ENCODE data around the gene CLPTM1L. TPM values are rescaled to one million over a fixed set of nuclear protein-coding genes. Genes with fewer than 3 reads are reported as not detected.
"Not testable (repeated sequence)": the region's sequence is repeated elsewhere in the genome, so short reads cannot be mapped to it uniquely, and the experiment has no call there.

CLPTM1L gene
- total and polyA plus RNA-seq, 2 donors, result 60.7 to 142 TPM

GRCh38 chr5:1348986-1349245 is 4.0 kb upstream of the CLPTM1L start:
- Histone ChIP-seq H3K27me3 (ENCODE audit: control insufficient read depth in 2 of 2, insufficient read depth in 1 of 2, low read length in 1 of 2) (peaks cover 0 to 3% of the 10 kb centered on the region in 2 donors), H3K4me3 (ENCODE audit: low read length in 2 of 2) (no peak overlapping the region), H3K4me1 (ENCODE audit: control insufficient read depth in 2 of 2, insufficient read depth in 2 of 2, low read length in 2 of 2) (peaks cover 8 to 37% of the 10 kb centered on the region in 2 donors), H3K36me3 (ENCODE audit: control insufficient read depth in 2 of 2, insufficient read depth in 2 of 2, low read length in 1 of 2) (no peaks in the 10 kb centered on the region), H3K9me3 (ENCODE audit: control insufficient read depth in 2 of 2, insufficient read depth in 1 of 2, low read length in 1 of 2) (peaks cover 0 to 9% of the 10 kb centered on the region in 2 donors), H3K27ac (ENCODE audit: low read depth in 1 of 2, low read length in 1 of 2) (no peak overlapping the region)
- 92% methylated on average over 1 of the region's 1 CpG for WGBS
- DNase-seq (ENCODE audit: low read depth in 6 of 9, low spot score in 9 of 9), result no peak

GRCh38 chr5:1347571-1347970 is 2.7 kb upstream of the CLPTM1L start:
- Histone ChIP-seq H3K27ac (ENCODE audit: low read depth in 1 of 2, low read length in 1 of 2) (no peak overlapping the region), H3K36me3 (ENCODE audit: control insufficient read depth in 2 of 2, insufficient read depth in 2 of 2, low read length in 1 of 2) (peaks cover 10% of the 10 kb centered on the region in 2 donors), H3K9me3 (ENCODE audit: control insufficient read depth in 2 of 2, insufficient read depth in 1 of 2, low read length in 1 of 2) (peaks cover 0 to 4% of the 10 kb centered on the region in 2 donors), H3K4me3 (ENCODE audit: low read length in 2 of 2) (no peak overlapping the region), H3K27me3 (ENCODE audit: control insufficient read depth in 2 of 2, insufficient read depth in 1 of 2, low read length in 1 of 2) (no peaks in the 10 kb centered on the region), H3K4me1 (ENCODE audit: control insufficient read depth in 2 of 2, insufficient read depth in 2 of 2, low read length in 2 of 2) (peaks cover 15 to 42% of the 10 kb centered on the region in 2 donors)
- 49% methylated on average over 10 of the region's 10 CpGs for WGBS
- DNase-seq (ENCODE audit: low read depth in 6 of 9, low spot score in 9 of 9), result no peak

- peaks cover 17 to 42% of the 10 kb centered on the region in 2 donors for H3K4me1 ChIP-seq (ENCODE audit: control insufficient read depth in 2 of 2, insufficient read depth in 2 of 2, low read length in 2 of 2)
- DNase-seq (ENCODE audit: low read depth in 6 of 9, low spot score in 9 of 9), result no peak
- WGBS, result 95% methylated on average over 21 of the region's 21 CpGs
- H3K4me3 ChIP-seq (ENCODE audit: low read length in 2 of 2), result no peak overlapping the region
- no peaks in the 10 kb centered on the region for H3K9me3 ChIP-seq (ENCODE audit: control insufficient read depth in 2 of 2, insufficient read depth in 1 of 2, low read length in 1 of 2)
- H3K27me3 ChIP-seq (ENCODE audit: control insufficient read depth in 2 of 2, insufficient read depth in 1 of 2, low read length in 1 of 2), result no peaks in the 10 kb centered on the region
- peaks cover 18% of the 10 kb centered on the region in 2 donors for H3K36me3 ChIP-seq (ENCODE audit: control insufficient read depth in 2 of 2, insufficient read depth in 2 of 2, low read length in 1 of 2)
- no peak overlapping the region for H3K27ac ChIP-seq (ENCODE audit: low read depth in 1 of 2, low read length in 1 of 2)
Measured at GRCh38 chr5:1346627-1347440, 1.9 kb upstream of the CLPTM1L start.

GRCh38 chr5:1345876-1346626 is 1.2 kb upstream of the CLPTM1L start:
- H3K27me3 ChIP-seq (ENCODE audit: control insufficient read depth in 2 of 2, insufficient read depth in 1 of 2, low read length in 1 of 2), result no peaks in the 10 kb centered on the region
- H3K36me3 ChIP-seq (ENCODE audit: control insufficient read depth in 2 of 2, insufficient read depth in 2 of 2, low read length in 1 of 2), result peaks cover 25 to 26% of the 10 kb centered on the region in 2 donors
- peaks cover 17 to 42% of the 10 kb centered on the region in 2 donors for H3K4me1 ChIP-seq (ENCODE audit: control insufficient read depth in 2 of 2, insufficient read depth in 2 of 2, low read length in 2 of 2)
- H3K4me3 ChIP-seq (ENCODE audit: low read length in 2 of 2), result peak overlapping the region; percentile 81 to 99
- 88% methylated on average over 27 of the region's 27 CpGs for WGBS
- no peak overlapping the region for H3K27ac ChIP-seq (ENCODE audit: low read depth in 1 of 2, low read length in 1 of 2)
- no peak for DNase-seq (ENCODE audit: low read depth in 6 of 9, low spot score in 9 of 9)
- no peaks in the 10 kb centered on the region for H3K9me3 ChIP-seq (ENCODE audit: control insufficient read depth in 2 of 2, insufficient read depth in 1 of 2, low read length in 1 of 2)

- Histone ChIP-seq H3K4me1 (ENCODE audit: control insufficient read depth in 2 of 2, insufficient read depth in 2 of 2, low read length in 2 of 2) (peaks cover 17 to 40% of the 10 kb centered on the region in 2 donors), H3K27me3 (ENCODE audit: control insufficient read depth in 2 of 2, insufficient read depth in 1 of 2, low read length in 1 of 2) (no peaks in the 10 kb centered on the region), H3K36me3 (ENCODE audit: control insufficient read depth in 2 of 2, insufficient read depth in 2 of 2, low read length in 1 of 2) (peaks cover 42 to 43% of the 10 kb centered on the region in 2 donors), H3K27ac (ENCODE audit: low read depth in 1 of 2, low read length in 1 of 2) (peak overlapping the region; percentile 19 to 42), H3K4me3 (ENCODE audit: low read length in 2 of 2) (peak overlapping the region; percentile 76 to 99), H3K9me3 (ENCODE audit: control insufficient read depth in 2 of 2, insufficient read depth in 1 of 2, low read length in 1 of 2) (no peaks in the 10 kb centered on the region)
- DNase-seq (ENCODE audit: low read depth in 6 of 9, low spot score in 9 of 9), result peak in 1 of 9 donors; percentile 29
- WGBS, result 10% methylated on average over 61 of the region's 61 CpGs
Measured at GRCh38 chr5:1343931-1344901, 683 bp downstream of the CLPTM1L start.

GRCh38 chr5:1343315-1343751 is 1.6 kb downstream of the CLPTM1L start:
- peaks cover 17 to 33% of the 10 kb centered on the region in 2 donors for H3K4me1 ChIP-seq (ENCODE audit: control insufficient read depth in 2 of 2, insufficient read depth in 2 of 2, low read length in 2 of 2)

GRCh38 chr5:1342711-1343110 is 2.2 kb downstream of the CLPTM1L start:
- H3K27me3 ChIP-seq (ENCODE audit: control insufficient read depth in 2 of 2, insufficient read depth in 1 of 2, low read length in 1 of 2); H3K9me3 ChIP-seq (ENCODE audit: control insufficient read depth in 2 of 2, insufficient read depth in 1 of 2, low read length in 1 of 2); DNase-seq (ENCODE audit: low read depth in 6 of 9, low spot score in 9 of 9); H3K4me3 ChIP-seq (ENCODE audit: low read length in 2 of 2); H3K27ac ChIP-seq (ENCODE audit: low read depth in 1 of 2, low read length in 1 of 2): not testable (repeated sequence)
- H3K4me1 ChIP-seq (ENCODE audit: control insufficient read depth in 2 of 2, insufficient read depth in 2 of 2, low read length in 2 of 2), result peaks cover 17 to 38% of the 10 kb centered on the region in 2 donors
- WGBS, result 97% methylated on average over 14 of the region's 14 CpGs
- peaks cover 57 to 58% of the 10 kb centered on the region in 2 donors for H3K36me3 ChIP-seq (ENCODE audit: control insufficient read depth in 2 of 2, insufficient read depth in 2 of 2, low read length in 1 of 2)

More at GRCh38 chr5:1343315-1343751, 1.6 kb downstream of the CLPTM1L start:
- WGBS, result 89% methylated on average over 9 of the region's 9 CpGs
- Histone ChIP-seq H3K36me3 (ENCODE audit: control insufficient read depth in 2 of 2, insufficient read depth in 2 of 2, low read length in 1 of 2) (peaks cover 51% of the 10 kb centered on the region in 2 donors), H3K4me3 (ENCODE audit: low read length in 2 of 2) (peak overlapping the region; percentile 76 to 99), H3K9me3 (ENCODE audit: control insufficient read depth in 2 of 2, insufficient read depth in 1 of 2, low read length in 1 of 2) (peaks cover 0 to under 1% of the 10 kb centered on the region in 2 donors), H3K27me3 (ENCODE audit: control insufficient read depth in 2 of 2, insufficient read depth in 1 of 2, low read length in 1 of 2) (no peaks in the 10 kb centered on the region), H3K27ac (ENCODE audit: low read depth in 1 of 2, low read length in 1 of 2) (no peak overlapping the region)
- DNase-seq (ENCODE audit: low read depth in 6 of 9, low spot score in 9 of 9), result no peak

- Histone ChIP-seq H3K4me1 (ENCODE audit: control insufficient read depth in 2 of 2, insufficient read depth in 2 of 2, low read length in 2 of 2) (peaks cover 22 to 38% of the 10 kb centered on the region in 2 donors), H3K27me3 (ENCODE audit: control insufficient read depth in 2 of 2, insufficient read depth in 1 of 2, low read length in 1 of 2) (no peaks in the 10 kb centered on the region), H3K36me3 (ENCODE audit: control insufficient read depth in 2 of 2, insufficient read depth in 2 of 2, low read length in 1 of 2) (peaks cover 61 to 62% of the 10 kb centered on the region in 2 donors), H3K27ac (ENCODE audit: low read depth in 1 of 2, low read length in 1 of 2) (no peak overlapping the region), H3K4me3 (ENCODE audit: low read length in 2 of 2) (no peak overlapping the region), H3K9me3 (ENCODE audit: control insufficient read depth in 2 of 2, insufficient read depth in 1 of 2, low read length in 1 of 2) (peaks cover 2 to 5% of the 10 kb centered on the region in 2 donors)
- WGBS, result 97% methylated on average over 12 of the region's 12 CpGs
- DNase-seq (ENCODE audit: low read depth in 6 of 9, low spot score in 9 of 9), result no peak
Measured at GRCh38 chr5:1342268-1342667, 2.6 kb downstream of the CLPTM1L start.
